KMS-11 (cell line): ENCODE results near the gene EIF1B.

Experiments used
- H2AFZ ChIP-seq: fragments of 200-600 bp; sonication (generic); 2 replicates; pipeline ENCODE4 v1.6.1; 2016; ENCODE audit warnings: antibody characterized with exemption, mixed run types, low read depth
- H3K27ac ChIP-seq: fragments of 200-600 bp; sonication (generic); 2 replicates; pipeline ENCODE4 v1.6.1; 2016; ENCODE audit warnings: mild to moderate bottlenecking, mixed run types
- H3K27me3 ChIP-seq: fragments of 200-600 bp; sonication (generic); 2 replicates; pipeline ENCODE4 v1.6.1; 2017; ENCODE audit warnings: mild to moderate bottlenecking, low read depth, mixed run types, moderate library complexity; ENCODE audit not compliant: insufficient read depth
- H3K36me3 ChIP-seq: fragments of 200-600 bp; sonication (generic); 2 replicates; pipeline ENCODE4 v1.6.1; 2017; ENCODE audit warnings: mild to moderate bottlenecking, mixed run types; ENCODE audit not compliant: insufficient read depth
- H3K4me1 ChIP-seq: fragments of 200-600 bp; sonication (generic); 2 replicates; pipeline ENCODE4 v1.6.1; 2016; ENCODE audit warnings: mild to moderate bottlenecking, low read depth, mixed run types; ENCODE audit not compliant: poor library complexity, severe bottlenecking
- H3K4me2 ChIP-seq: fragments of 200-600 bp; sonication (generic); 2 replicates; pipeline ENCODE4 v1.7.0; 2016; ENCODE audit warnings: mild to moderate bottlenecking, mixed run types
- H3K4me3 ChIP-seq: fragments of 200-600 bp; sonication (generic); IDR thresholded peaks from 2 replicates; pipeline ENCODE4 v1.6.1; 2017; ENCODE audit warnings: low read depth, low read length, mixed read lengths; ENCODE audit not compliant: insufficient read depth
- H3K79me2 ChIP-seq: fragments of 200-600 bp; sonication (generic); 2 replicates; pipeline ENCODE4 v1.6.1; 2016; ENCODE audit warnings: low read depth, mixed run types; ENCODE audit not compliant: insufficient read depth
- H3K9ac ChIP-seq: fragments of 200-600 bp; sonication (generic); 2 replicates; pipeline ENCODE4 v1.6.1; 2016; ENCODE audit warnings: mild to moderate bottlenecking, mixed run types
- H4K20me1 ChIP-seq: fragments of 200-600 bp; sonication (generic); 2 replicates; pipeline ENCODE4 v1.6.1; 2016; ENCODE audit warnings: mild to moderate bottlenecking, mixed run types; ENCODE audit not compliant: insufficient read depth
- CTCF ChIP-seq: fragments of 200-600 bp; sonication (generic); conservative IDR thresholded peaks from 2 replicates; pipeline ENCODE4 v1.6.1; 2017; ENCODE audit warnings: low read depth, mild to moderate bottlenecking, antibody characterized with exemption, low read length, moderate library complexity, mixed read lengths

Gene EIF1B

DNA sequence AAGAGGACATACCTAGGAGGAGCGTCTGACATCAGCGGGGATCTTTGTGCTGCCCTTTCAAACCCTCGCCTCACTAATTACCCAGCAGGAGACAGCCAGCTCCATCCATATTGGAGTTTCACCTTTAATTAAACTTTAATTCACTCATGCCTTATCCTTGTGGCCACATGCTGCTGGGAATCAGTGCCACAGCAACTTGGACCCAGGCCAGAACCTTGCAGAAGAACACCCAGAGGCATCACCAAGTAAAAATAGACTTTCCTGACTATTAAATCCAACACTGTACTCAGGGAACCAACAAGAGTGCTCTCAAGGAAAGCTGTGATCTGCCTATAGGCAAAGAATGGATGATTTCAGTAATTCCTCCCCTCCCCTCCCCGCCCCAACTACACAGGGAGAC is 23.9 kb downstream of the EIF1B start:
- no peaks in the 10 kb centered on the region for H3K36me3 ChIP-seq
- H3K4me2 ChIP-seq = no peak overlapping the region
- no peaks in the 10 kb centered on the region for H4K20me1 ChIP-seq
- no peaks in the 10 kb centered on the region for H3K79me2 ChIP-seq
- no peak for TF ChIP-seq CTCF
- H3K27ac ChIP-seq = no peak overlapping the region
- no peak overlapping the region for H2AFZ ChIP-seq
- H3K27me3 ChIP-seq = no peaks in the 10 kb centered on the region; the same call in 1 of the 2 replicates
- H3K9ac ChIP-seq = no peak overlapping the region
- H3K4me1 ChIP-seq = no peaks in the 10 kb centered on the region
- H3K4me3 ChIP-seq = no peak overlapping the region

- TF ChIP-seq CTCF = no peak
- H4K20me1 ChIP-seq = no peaks in the 10 kb centered on the region
- H3K79me2 ChIP-seq = no peaks in the 10 kb centered on the region
- no peak overlapping the region for H2AFZ ChIP-seq
- no peaks in the 10 kb centered on the region for H3K4me1 ChIP-seq
- H3K27me3 ChIP-seq = no peaks in the 10 kb centered on the region; the same call in 1 of the 2 replicates
- no peak overlapping the region for H3K27ac ChIP-seq
- no peak overlapping the region for H3K9ac ChIP-seq
- no peaks in the 10 kb centered on the region for H3K36me3 ChIP-seq
- no peak overlapping the region for H3K4me2 ChIP-seq
- H3K4me3 ChIP-seq = no peak overlapping the region
These were observed 24.3 kb downstream of the EIF1B start for GRCh38 chr3:40333852-40334251.

DNA sequence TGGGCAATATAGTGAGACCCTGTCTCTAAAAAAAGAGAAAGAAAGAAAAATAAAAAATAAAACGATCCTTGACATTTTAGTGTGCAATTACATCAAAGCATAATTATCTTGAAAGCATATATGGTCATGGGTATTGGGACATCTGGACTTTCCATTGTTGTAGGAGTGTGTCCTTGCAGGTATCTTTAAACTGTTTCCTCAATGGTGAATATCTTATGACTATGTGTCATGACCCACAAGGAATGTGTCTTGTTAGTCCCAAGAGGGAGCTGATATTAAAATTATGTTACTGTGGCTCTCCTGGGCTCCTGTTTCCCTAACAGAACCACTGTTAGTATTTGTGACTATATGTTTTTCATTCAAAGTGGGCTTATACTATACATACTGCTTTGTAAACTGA is 26.6 kb downstream of the EIF1B start:
- H3K27ac ChIP-seq = no peak overlapping the region
- no peak overlapping the region for H3K4me3 ChIP-seq
- H2AFZ ChIP-seq = no peak overlapping the region
- H3K4me1 ChIP-seq = no peaks in the 10 kb centered on the region
- no peaks in the 10 kb centered on the region for H3K36me3 ChIP-seq
- H4K20me1 ChIP-seq = no peaks in the 10 kb centered on the region
- TF ChIP-seq CTCF = no peak
- H3K4me2 ChIP-seq = no peak overlapping the region
- H3K9ac ChIP-seq = no peak overlapping the region
- no peaks in the 10 kb centered on the region for H3K79me2 ChIP-seq
- H3K27me3 ChIP-seq = no peaks in the 10 kb centered on the region

DNA sequence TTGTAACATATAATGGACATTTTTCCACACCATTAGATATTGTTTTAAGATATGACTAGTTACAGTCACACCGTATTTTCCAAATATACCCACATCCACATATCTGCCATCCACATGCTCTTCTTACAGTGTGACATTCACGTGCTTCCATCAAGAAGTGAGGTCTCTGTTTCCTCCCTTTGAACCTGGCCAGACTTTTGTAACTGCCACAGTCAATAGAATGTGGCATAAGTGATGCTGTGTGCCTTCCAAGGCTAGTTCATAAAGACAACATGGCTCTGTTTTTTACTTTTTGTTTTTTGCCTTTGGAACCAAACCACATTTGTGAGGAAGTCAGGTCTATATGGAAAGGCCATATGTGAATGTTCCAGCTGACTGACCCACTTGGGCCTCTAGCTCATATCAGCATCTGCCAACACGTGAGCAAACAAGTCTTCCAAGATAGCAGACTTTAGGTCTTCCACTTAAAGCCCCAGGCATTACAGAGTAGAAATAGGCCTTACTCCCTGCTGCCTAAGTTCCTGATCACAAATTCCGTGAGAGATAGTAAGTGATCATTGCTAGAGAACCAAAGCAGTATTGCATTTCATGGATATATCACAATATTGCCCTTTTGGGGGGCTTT is 27.1 kb downstream of the EIF1B start:
- Histone ChIP-seq H3K4me2 (no peak overlapping the region), H3K9ac (no peak overlapping the region), H2AFZ (no peak overlapping the region), H3K36me3 (no peaks in the 10 kb centered on the region), H3K79me2 (no peaks in the 10 kb centered on the region), H3K27ac (no peak overlapping the region), H4K20me1 (no peaks in the 10 kb centered on the region), H3K27me3 (no peaks in the 10 kb centered on the region), H3K4me3 (no peak overlapping the region), H3K4me1 (no peaks in the 10 kb centered on the region)
- no peak for TF ChIP-seq CTCF
